ENCODE results near the gene DOCK1.

The DOCK1 gene

GRCh38 chr10:127039435-127039834, 134.2 kb downstream of the DOCK1 start:
- no peak for DNase-seq (ENCODE audit: low spot score)

GRCh38 chr10:127040756-127041155, 135.5 kb downstream of the DOCK1 start:
- no peak for DNase-seq (ENCODE audit: low spot score)

GRCh38 chr10:127041552-127041951, 136.3 kb downstream of the DOCK1 start:
- peak; percentile 31 for DNase-seq (ENCODE audit: low spot score)

GRCh38 chr10:127043301-127043700, 138.1 kb downstream of the DOCK1 start:
- DNase-seq (ENCODE audit: low spot score): no peak

GRCh38 chr10:127044186-127044585, 139.0 kb downstream of the DOCK1 start:
- no peak for DNase-seq (ENCODE audit: low spot score)

GRCh38 chr10:127046975-127047877, 142.0 kb downstream of the DOCK1 start:
- DNase-seq (ENCODE audit: low spot score): no peak

- no peak for DNase-seq (ENCODE audit: low spot score)
Observed at GRCh38 chr10:127047878-127048238, 142.6 kb downstream of the DOCK1 start.

- DNase-seq (ENCODE audit: low spot score): no peak
Observed at GRCh38 chr10:127048630-127049029, 143.4 kb downstream of the DOCK1 start.

GRCh38 chr10:127052001-127052400, 146.8 kb downstream of the DOCK1 start:
- no peak for DNase-seq (ENCODE audit: low spot score)

GRCh38 chr10:127055263-127055662, 150.0 kb downstream of the DOCK1 start:
- no peak for DNase-seq (ENCODE audit: low spot score)

GRCh38 chr10:127059314-127059713, 154.1 kb downstream of the DOCK1 start:
- DNase-seq (ENCODE audit: low spot score): no peak

GRCh38 chr10:127063762-127064161, 158.5 kb downstream of the DOCK1 start:
- no peak for DNase-seq (ENCODE audit: low spot score)

- DNase-seq (ENCODE audit: low spot score): no peak
Observed at GRCh38 chr10:127064474-127064873, 159.2 kb downstream of the DOCK1 start.

GRCh38 chr10:127067542-127068194, 162.4 kb downstream of the DOCK1 start:
- DNase-seq (ENCODE audit: low spot score): no peak

GRCh38 chr10:127068485-127068884, 163.3 kb downstream of the DOCK1 start:
- DNase-seq (ENCODE audit: low spot score): no peak

- no peak for DNase-seq (ENCODE audit: low spot score)
Observed at GRCh38 chr10:127069436-127069835, 164.2 kb downstream of the DOCK1 start.

- no peak for DNase-seq (ENCODE audit: low spot score)
Observed at GRCh38 chr10:127071126-127071525, 165.9 kb downstream of the DOCK1 start.

GRCh38 chr10:127073666-127074065, 168.4 kb downstream of the DOCK1 start:
- no peak for DNase-seq (ENCODE audit: low spot score)

- no peak for DNase-seq (ENCODE audit: low spot score)
Observed at GRCh38 chr10:127079392-127079791, 174.2 kb downstream of the DOCK1 start.

GRCh38 chr10:127080317-127080716, 175.1 kb downstream of the DOCK1 start:
- DNase-seq (ENCODE audit: low spot score): no peak

- DNase-seq (ENCODE audit: low spot score): no peak
Observed at GRCh38 chr10:127081851-127082345, 176.7 kb downstream of the DOCK1 start.

- no peak for DNase-seq (ENCODE audit: low spot score)
Observed at GRCh38 chr10:127082651-127083050, 177.4 kb downstream of the DOCK1 start.

- no peak for DNase-seq (ENCODE audit: low spot score)
Observed at GRCh38 chr10:127085957-127086356, 180.7 kb downstream of the DOCK1 start.

Data from kidney capillary endothelial cell (primary cell).